ENCODE measurements around the gene SMYD3.

DNA sequence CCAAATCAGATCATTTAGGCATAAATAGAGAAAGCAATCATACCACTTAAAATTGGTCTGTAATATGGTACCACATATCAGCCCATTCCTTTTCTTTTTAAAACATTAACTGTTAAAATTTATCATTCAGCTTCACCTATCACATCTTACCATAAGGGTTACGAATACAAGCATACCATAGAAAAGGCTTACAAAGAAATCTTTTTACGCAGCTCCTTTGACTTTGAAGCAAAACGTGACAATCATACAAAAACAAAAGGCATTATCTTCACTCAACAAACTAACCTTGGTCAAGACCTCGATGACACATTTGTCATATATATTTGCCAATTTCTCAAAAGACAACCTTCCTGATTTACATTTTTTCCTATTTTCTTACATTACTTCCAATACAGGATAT is 169.0 kb downstream of the SMYD3 start:
- TF ChIP-seq POLR2A (IDR thresholded peaks at IDR 0.05; ENCODE audit: low read length) (no peak), GATA1 (IDR thresholded peaks at IDR 0.05; ENCODE audit: low read depth, low read length) (no peak)
